ENCODE measurements around the gene LRP2.

GRCh38 chr2:169116993-169117392, 245.3 kb downstream of the LRP2 start:
- TF ChIP-seq EZH2 (IDR thresholded peaks at IDR 0.05) (no peak), POLR2AphosphoS5 (IDR thresholded peaks at IDR 0.05; ENCODE audit: borderline replicate concordance, low read depth, low read length) (no peak), FOXP2 (optimal IDR thresholded peaks at IDR 0.05; ENCODE audit: control extremely low read depth, extremely low read length, insufficient read depth) (no peak)

Data from SK-N-MC (cell line).